Immature natural killer cell (primary cell): ENCODE measurements around the gene DNASE1L3. TPM values are rescaled to one million over a fixed set of nuclear protein-coding genes. Genes with fewer than 3 reads are reported as not detected.
"Not testable (repeated sequence)": the region's sequence is repeated elsewhere in the genome, so short reads cannot be mapped to it uniquely, and the experiment has no call there.

Experiments used
- DNase-seq, 3 donors: peaks; one replicate each; pipeline ENCODE4 v3.0.0; 2022; ENCODE audit warnings: mixed read lengths in 1 of 3
- H3K27ac Mint-ChIP-seq, 6 donors: one replicate each; pipeline ENCODE4 v1.8.0; 2020; ENCODE audit warnings: mixed read lengths in 6 of 6, mild to moderate bottlenecking in 5 of 6, inconsistent platforms in 4 of 6, moderate library complexity in 3 of 6
- H3K27me3 Mint-ChIP-seq, 3 donors: one replicate each; pipeline ENCODE4 v1.8.0; 2020 to 2021; ENCODE audit warnings: low read depth in 3 of 3, mild to moderate bottlenecking in 3 of 3, mixed read lengths in 3 of 3, moderate library complexity in 3 of 3, inconsistent platforms in 1 of 3
- H3K36me3 Mint-ChIP-seq, 3 donors: one replicate each; pipeline ENCODE4 v1.8.0; 2020; ENCODE audit warnings: mixed read lengths in 3 of 3, inconsistent platforms in 2 of 3, mild to moderate bottlenecking in 2 of 3
- H3K4me1 Mint-ChIP-seq, 2 donors: one replicate each; pipeline ENCODE4 v1.8.0; 2020; ENCODE audit warnings: inconsistent platforms in 2 of 2, mild to moderate bottlenecking in 2 of 2, mixed read lengths in 2 of 2, moderate library complexity in 1 of 2
- H3K4me3 Mint-ChIP-seq, 5 donors: one replicate each; pipeline ENCODE4 v1.8.0; 2020; ENCODE audit warnings: mild to moderate bottlenecking in 5 of 5, mixed read lengths in 5 of 5, inconsistent platforms in 3 of 5, moderate library complexity in 3 of 5
- H3K9me3 Mint-ChIP-seq, 6 donors: one replicate each; pipeline ENCODE4 v1.8.0; 2020; ENCODE audit warnings: mild to moderate bottlenecking in 6 of 6, mixed read lengths in 6 of 6, inconsistent platforms in 4 of 6, moderate library complexity in 3 of 6
- polyA plus RNA-seq, 3 donors: library from polyadenylated mRNA; unstranded; fragments of 300-500 nt; fragmentation: Illumina TruSeq; gene quantifications; one replicate each; pipeline ENCODE4 v1.2.3, GENCODE V29; 2021

Gene DNASE1L3
- polyA plus RNA-seq, 3 donors from 2014 or later, result 0.40 to 1.7 TPM; not detected in 1

GRCh38 chr3:58202917-58203360 lies 7.8 kb downstream of the DNASE1L3 start:
- no peak for DNase-seq
- Mint-ChIP-seq H3K4me3 (no peak overlapping the region), H3K9me3 (no peaks in the 10 kb centered on the region), H3K27me3 (peaks cover 0 to 9% (median 2%) of the 10 kb centered on the region in 3 donors), H3K27ac (no peak overlapping the region), H3K4me1 (peaks cover 6 to 11% of the 10 kb centered on the region in 2 donors), H3K36me3 (no peaks in the 10 kb centered on the region)

- peaks cover 6 to 11% of the 10 kb centered on the region in 2 donors for H3K4me1 Mint-ChIP-seq
- not testable (repeated sequence) for H3K4me3 Mint-ChIP-seq, H3K36me3 Mint-ChIP-seq, H3K9me3 Mint-ChIP-seq, H3K27ac Mint-ChIP-seq, DNase-seq
- peaks cover 0 to 11% (median 2%) of the 10 kb centered on the region in 3 donors for H3K27me3 Mint-ChIP-seq
Observed at GRCh38 chr3:58201451-58201850, 9.3 kb downstream of the DNASE1L3 start.

GRCh38 chr3:58200846-58201355 lies 9.9 kb downstream of the DNASE1L3 start:
- H3K9me3 Mint-ChIP-seq, result no peaks in the 10 kb centered on the region
- no peak overlapping the region for H3K27ac Mint-ChIP-seq
- peaks cover 0 to 12% (median 2%) of the 10 kb centered on the region in 3 donors for H3K27me3 Mint-ChIP-seq
- peak overlapping the region in 1 of 5 donors; percentile 34 for H3K4me3 Mint-ChIP-seq
- no peaks in the 10 kb centered on the region for H3K36me3 Mint-ChIP-seq
- H3K4me1 Mint-ChIP-seq, result peaks cover 6 to 11% of the 10 kb centered on the region in 2 donors
- DNase-seq, result no peak

GRCh38 chr3:58200121-58200709 lies 10.6 kb downstream of the DNASE1L3 start:
- H3K4me1 Mint-ChIP-seq, result peaks cover 6 to 11% of the 10 kb centered on the region in 2 donors
- no peaks in the 10 kb centered on the region for H3K9me3 Mint-ChIP-seq
- H3K27me3 Mint-ChIP-seq, result peaks cover 0 to 13% (median 2%) of the 10 kb centered on the region in 3 donors
- no peaks in the 10 kb centered on the region for H3K36me3 Mint-ChIP-seq
- no peak for DNase-seq
- no peak overlapping the region for H3K27ac Mint-ChIP-seq
- no peak overlapping the region for H3K4me3 Mint-ChIP-seq

GRCh38 chr3:58198804-58199203 lies 12.0 kb downstream of the DNASE1L3 start:
- Mint-ChIP-seq H3K9me3 (no peaks in the 10 kb centered on the region), H3K4me1 (peaks cover 6 to 11% of the 10 kb centered on the region in 2 donors), H3K27me3 (peaks cover 0 to 12% (median 2%) of the 10 kb centered on the region in 3 donors), H3K36me3 (no peaks in the 10 kb centered on the region), H3K4me3 (no peak overlapping the region), H3K27ac (no peak overlapping the region)
- DNase-seq, result no peak

GRCh38 chr3:58198362-58198761 lies 12.4 kb downstream of the DNASE1L3 start:
- Mint-ChIP-seq H3K4me1 (peaks cover 6 to 11% of the 10 kb centered on the region in 2 donors), H3K27ac (no peak overlapping the region), H3K9me3 (no peaks in the 10 kb centered on the region), H3K4me3 (no peak overlapping the region), H3K27me3 (peaks cover 0 to 11% (median 2%) of the 10 kb centered on the region in 3 donors), H3K36me3 (no peaks in the 10 kb centered on the region)
- DNase-seq, result no peak

- no peaks in the 10 kb centered on the region for H3K9me3 Mint-ChIP-seq
- H3K27me3 Mint-ChIP-seq, result peaks cover 0 to 6% (median 2%) of the 10 kb centered on the region in 3 donors
- no peak overlapping the region for H3K4me3 Mint-ChIP-seq
- H3K4me1 Mint-ChIP-seq, result peaks cover 4 to 11% of the 10 kb centered on the region in 2 donors
- no peaks in the 10 kb centered on the region for H3K36me3 Mint-ChIP-seq
- H3K27ac Mint-ChIP-seq, result no peak overlapping the region
- DNase-seq, result no peak
Observed at GRCh38 chr3:58197588-58197987, 13.2 kb downstream of the DNASE1L3 start.

GRCh38 chr3:58193682-58194407 lies 16.9 kb downstream of the DNASE1L3 start:
- Mint-ChIP-seq H3K27ac (no peak overlapping the region), H3K4me1 (no peaks in the 10 kb centered on the region), H3K36me3 (no peaks in the 10 kb centered on the region), H3K9me3 (no peaks in the 10 kb centered on the region), H3K27me3 (peaks cover 0 to 4% (median 0%) of the 10 kb centered on the region in 3 donors), H3K4me3 (no peak overlapping the region)
- no peak for DNase-seq

GRCh38 chr3:58192069-58192468 lies 18.7 kb downstream of the DNASE1L3 start:
- DNase-seq, result no peak
- H3K36me3 Mint-ChIP-seq, result no peaks in the 10 kb centered on the region
- H3K4me3 Mint-ChIP-seq, result no peak overlapping the region
- H3K27me3 Mint-ChIP-seq, result peaks cover 0 to 6% (median 0%) of the 10 kb centered on the region in 3 donors
- no peaks in the 10 kb centered on the region for H3K4me1 Mint-ChIP-seq
- H3K9me3 Mint-ChIP-seq, result no peaks in the 10 kb centered on the region
- H3K27ac Mint-ChIP-seq, result no peak overlapping the region

GRCh38 chr3:58191361-58191991 lies 19.3 kb downstream of the DNASE1L3 start:
- H3K36me3 Mint-ChIP-seq, result no peaks in the 10 kb centered on the region
- no peak overlapping the region for H3K27ac Mint-ChIP-seq
- peaks cover 0 to 4% (median 0%) of the 10 kb centered on the region in 3 donors for H3K27me3 Mint-ChIP-seq
- no peaks in the 10 kb centered on the region for H3K4me1 Mint-ChIP-seq
- DNase-seq, result no peak
- no peaks in the 10 kb centered on the region for H3K9me3 Mint-ChIP-seq
- H3K4me3 Mint-ChIP-seq, result no peak overlapping the region

- H3K9me3 Mint-ChIP-seq, result no peaks in the 10 kb centered on the region
- DNase-seq, result no peak
- peaks cover 0 to 3% (median 0%) of the 10 kb centered on the region in 3 donors for H3K27me3 Mint-ChIP-seq
- no peaks in the 10 kb centered on the region for H3K4me1 Mint-ChIP-seq
- no peak overlapping the region for H3K4me3 Mint-ChIP-seq
- H3K27ac Mint-ChIP-seq, result no peak overlapping the region
- no peaks in the 10 kb centered on the region for H3K36me3 Mint-ChIP-seq
Observed at GRCh38 chr3:58190882-58191281, 19.9 kb downstream of the DNASE1L3 start.

- no peak for DNase-seq
- Mint-ChIP-seq H3K27ac (no peak overlapping the region), H3K4me1 (no peaks in the 10 kb centered on the region), H3K4me3 (no peak overlapping the region), H3K36me3 (no peaks in the 10 kb centered on the region), H3K27me3 (peaks cover 0 to 2% (median 0%) of the 10 kb centered on the region in 3 donors), H3K9me3 (no peaks in the 10 kb centered on the region)
Observed at GRCh38 chr3:58190291-58190690, 20.5 kb downstream of the DNASE1L3 start.

GRCh38 chr3:58189691-58190090 lies 21.1 kb downstream of the DNASE1L3 start:
- Mint-ChIP-seq H3K4me3 (no peak overlapping the region), H3K27ac (no peak overlapping the region), H3K27me3 (peaks cover 0 to 2% (median 0%) of the 10 kb centered on the region in 3 donors), H3K4me1 (no peaks in the 10 kb centered on the region), H3K36me3 (no peaks in the 10 kb centered on the region), H3K9me3 (no peaks in the 10 kb centered on the region)
- DNase-seq, result no peak

GRCh38 chr3:58188921-58189451 lies 21.8 kb downstream of the DNASE1L3 start:
- no peak overlapping the region for H3K27ac Mint-ChIP-seq
- no peaks in the 10 kb centered on the region for H3K4me1 Mint-ChIP-seq

More at GRCh38 chr3:58188921-58189451, 21.8 kb downstream of the DNASE1L3 start:
- no peak for DNase-seq
- Mint-ChIP-seq H3K4me3 (no peak overlapping the region), H3K27me3 (peaks cover 0 to 2% (median 0%) of the 10 kb centered on the region in 3 donors), H3K36me3 (no peaks in the 10 kb centered on the region), H3K9me3 (no peaks in the 10 kb centered on the region)
